ENCODE measurements around the gene CCM2L. TPM values are rescaled to one million over a fixed set of nuclear protein-coding genes. Genes with fewer than 3 reads are reported as not detected.

The CCM2L gene
- total RNA-seq, 1 donor: not detected

- no peak overlapping the region for H3K4me3 ChIP-seq (ENCODE audit: low read depth, low read length)
- no peak for TF ChIP-seq CTCF (IDR thresholded peaks at IDR 0.05; ENCODE audit: insufficient read depth, low read length)
- no peak for DNase-seq (ENCODE audit: low read depth)
Measured at GRCh38 chr20:32071395-32072167, 61.3 kb downstream of the CCM2L start.

GRCh38 chr20:32072168-32072750 is 62.0 kb downstream of the CCM2L start:
- DNase-seq (ENCODE audit: low read depth): no peak
- H3K4me3 ChIP-seq (ENCODE audit: low read depth, low read length): no peak overlapping the region
- TF ChIP-seq CTCF (IDR thresholded peaks at IDR 0.05; ENCODE audit: insufficient read depth, low read length): no peak

- H3K4me3 ChIP-seq (ENCODE audit: low read depth, low read length): no peak overlapping the region
- DNase-seq (ENCODE audit: low read depth): no peak
- no peak for TF ChIP-seq CTCF (IDR thresholded peaks at IDR 0.05; ENCODE audit: insufficient read depth, low read length)
Measured at GRCh38 chr20:32075534-32075933, 65.3 kb downstream of the CCM2L start.

- no peak for DNase-seq (ENCODE audit: low read depth)
- H3K4me3 ChIP-seq (ENCODE audit: low read depth, low read length): no peak overlapping the region
- TF ChIP-seq CTCF (IDR thresholded peaks at IDR 0.05; ENCODE audit: insufficient read depth, low read length): no peak
Measured at GRCh38 chr20:32077190-32077589, 67.0 kb downstream of the CCM2L start.

GRCh38 chr20:32078322-32078721 is 68.1 kb downstream of the CCM2L start:
- H3K4me3 ChIP-seq (ENCODE audit: low read depth, low read length): no peak overlapping the region
- TF ChIP-seq CTCF (IDR thresholded peaks at IDR 0.05; ENCODE audit: insufficient read depth, low read length): no peak
- no peak for DNase-seq (ENCODE audit: low read depth)

GRCh38 chr20:32078791-32079190 is 68.6 kb downstream of the CCM2L start:
- TF ChIP-seq CTCF (IDR thresholded peaks at IDR 0.05; ENCODE audit: insufficient read depth, low read length): no peak
- H3K4me3 ChIP-seq (ENCODE audit: low read depth, low read length): no peak overlapping the region
- DNase-seq (ENCODE audit: low read depth): no peak
